Omental fat pad (tissue), 4 donors: ENCODE data around the gene C2orf68. TPM values are rescaled to one million over a fixed set of nuclear protein-coding genes. Genes with fewer than 3 reads are reported as not detected.
"Not testable (repeated sequence)": the region's sequence is repeated elsewhere in the genome, so short reads cannot be mapped to it uniquely, and the experiment has no call there.

Source experiments
- ATAC-seq: fragments of 150-250 bp; one replicate; pipeline ENCODE4 v1.9.1; 2016; ENCODE audit warnings: mild to moderate bottlenecking, moderate library complexity; ENCODE audit not compliant: low FRiP score
- DNase-seq: peaks from one replicate; pipeline ENCODE4 v3.0.0-alpha.2; 2019; ENCODE audit warnings: low spot score
- small RNA-seq: library from RNA; depleted of rRNA; stranded (forward); fragments of <200 nt; gene quantifications from one replicate; pipeline ENCODE3, GENCODE V24; 2016
- total RNA-seq, 4 donors: library from RNA; depleted of rRNA; stranded (reverse); fragments of >200 nt; gene quantifications; one replicate each; pipeline ENCODE4 v1.1.0, GENCODE V29; 2016
- TF ChIP-seq, protein P1 (sequence below), 3 donors: fragments of 450-650 bp; IDR thresholded peaks; one replicate each; pipeline ENCODE4 v1.5.1; 2016 to 2017; ENCODE audit warnings: antibody characterized with exemption in 3 of 3, mild to moderate bottlenecking in 3 of 3, moderate library complexity in 2 of 3

Gene C2orf68
- total RNA-seq, 4 donors from 2014 or later: 7.9 to 19.5 (median 12.8) TPM

DNA sequence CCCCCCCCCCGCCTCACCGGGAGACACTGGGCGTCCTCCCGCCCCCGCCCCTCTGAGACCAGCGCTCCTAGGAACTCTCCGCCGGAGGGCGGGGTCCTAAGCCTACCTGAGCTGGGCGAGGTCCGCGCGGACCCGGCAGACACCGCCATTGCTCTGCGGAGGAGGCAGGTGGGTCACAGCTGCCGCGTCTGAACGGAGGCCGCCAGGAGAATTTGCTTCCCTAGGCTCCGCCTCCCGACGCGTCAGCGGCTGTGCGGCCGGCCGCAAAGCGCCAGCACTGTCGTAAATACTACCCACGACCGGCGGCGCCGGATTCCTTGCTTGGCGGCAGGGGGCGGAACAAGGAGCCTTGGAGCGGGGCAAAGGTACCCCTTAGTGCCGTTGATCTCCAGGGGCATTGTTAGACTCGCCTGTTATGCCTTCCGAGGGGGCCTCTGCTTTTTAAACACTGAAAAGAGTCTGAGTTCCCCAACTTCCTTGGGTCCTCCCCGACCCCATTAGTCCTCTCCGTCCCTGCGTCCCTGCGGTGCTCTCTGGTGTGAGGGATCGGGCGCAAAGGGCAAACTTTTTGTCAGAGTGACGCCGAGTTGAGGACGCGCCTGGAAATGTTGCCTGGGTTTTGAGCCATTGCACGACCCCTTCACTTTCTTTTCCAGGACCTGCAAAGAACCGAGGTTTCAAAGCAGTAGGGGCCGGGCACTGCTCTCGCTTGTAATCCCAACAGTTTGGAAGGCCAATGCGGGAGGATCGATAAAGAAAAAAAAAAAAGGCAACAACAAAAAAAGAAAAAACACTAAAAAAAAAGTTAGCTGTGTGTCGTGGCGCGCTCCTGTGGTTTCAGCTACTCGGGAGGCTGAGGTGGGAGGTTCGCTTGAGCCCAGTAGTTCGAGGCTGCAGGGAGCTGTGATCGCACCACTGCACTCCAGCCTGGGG, 50.3 kb downstream of the C2orf68 start, which contains the start of gene GGCX:
Gene GGCX, minus strand, starts transcription at position 214 of the 933 bp plus-strand sequence. Its CDS starts 65 bp downstream, at position 149.
- DNase-seq (peak; percentile 83), ATAC-seq (peak; percentile 94)
- TF ChIP-seq, protein P1, sequence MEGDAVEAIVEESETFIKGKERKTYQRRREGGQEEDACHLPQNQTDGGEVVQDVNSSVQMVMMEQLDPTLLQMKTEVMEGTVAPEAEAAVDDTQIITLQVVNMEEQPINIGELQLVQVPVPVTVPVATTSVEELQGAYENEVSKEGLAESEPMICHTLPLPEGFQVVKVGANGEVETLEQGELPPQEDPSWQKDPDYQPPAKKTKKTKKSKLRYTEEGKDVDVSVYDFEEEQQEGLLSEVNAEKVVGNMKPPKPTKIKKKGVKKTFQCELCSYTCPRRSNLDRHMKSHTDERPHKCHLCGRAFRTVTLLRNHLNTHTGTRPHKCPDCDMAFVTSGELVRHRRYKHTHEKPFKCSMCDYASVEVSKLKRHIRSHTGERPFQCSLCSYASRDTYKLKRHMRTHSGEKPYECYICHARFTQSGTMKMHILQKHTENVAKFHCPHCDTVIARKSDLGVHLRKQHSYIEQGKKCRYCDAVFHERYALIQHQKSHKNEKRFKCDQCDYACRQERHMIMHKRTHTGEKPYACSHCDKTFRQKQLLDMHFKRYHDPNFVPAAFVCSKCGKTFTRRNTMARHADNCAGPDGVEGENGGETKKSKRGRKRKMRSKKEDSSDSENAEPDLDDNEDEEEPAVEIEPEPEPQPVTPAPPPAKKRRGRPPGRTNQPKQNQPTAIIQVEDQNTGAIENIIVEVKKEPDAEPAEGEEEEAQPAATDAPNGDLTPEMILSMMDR (IDR thresholded peaks at IDR 0.05): no peak

DNA sequence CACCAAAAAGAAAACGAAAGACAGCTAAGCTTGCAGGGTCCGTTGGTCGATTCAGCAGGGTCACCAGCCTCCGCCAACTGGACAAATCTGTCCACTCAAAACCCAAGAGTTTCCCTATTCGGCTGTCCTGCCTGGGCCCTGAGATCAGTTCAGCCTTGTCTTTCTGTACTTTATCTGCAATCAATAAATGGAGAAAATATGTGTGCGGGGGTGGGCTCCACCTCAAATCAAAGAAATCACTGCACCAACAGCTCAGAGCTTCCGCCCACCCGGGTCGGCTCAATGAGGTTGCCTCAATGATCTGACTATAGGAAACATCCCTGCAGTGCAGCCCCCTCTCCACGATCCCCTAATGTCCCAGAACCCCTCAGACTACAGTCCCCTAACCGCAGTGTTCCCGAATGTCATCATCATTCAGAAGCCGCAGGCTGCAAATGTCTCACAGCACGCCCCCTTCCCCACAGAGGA, 51.0 kb downstream of the C2orf68 start:
- TF ChIP-seq, protein P1 (IDR thresholded peaks at IDR 0.05): no peak
- ATAC-seq (peak; percentile 2), DNase-seq (no peak)

DNA sequence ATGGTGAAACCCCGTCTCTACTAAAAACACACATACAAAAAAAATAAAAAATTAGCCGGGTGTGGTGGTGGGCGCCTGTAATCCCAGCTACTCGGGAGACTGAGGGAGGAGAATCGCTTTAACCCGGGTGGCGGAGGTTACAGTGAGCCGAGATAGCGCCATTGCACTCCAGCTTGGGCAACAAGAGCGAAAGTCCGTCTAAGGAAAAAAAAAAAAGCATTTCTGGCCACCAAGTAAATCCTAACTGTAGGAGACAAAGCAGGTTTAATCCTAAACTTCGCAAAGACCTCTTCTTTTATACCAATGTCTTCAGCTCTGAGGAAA, 51.5 kb downstream of the C2orf68 start:
- not testable (repeated sequence) for ATAC-seq, DNase-seq

DNA sequence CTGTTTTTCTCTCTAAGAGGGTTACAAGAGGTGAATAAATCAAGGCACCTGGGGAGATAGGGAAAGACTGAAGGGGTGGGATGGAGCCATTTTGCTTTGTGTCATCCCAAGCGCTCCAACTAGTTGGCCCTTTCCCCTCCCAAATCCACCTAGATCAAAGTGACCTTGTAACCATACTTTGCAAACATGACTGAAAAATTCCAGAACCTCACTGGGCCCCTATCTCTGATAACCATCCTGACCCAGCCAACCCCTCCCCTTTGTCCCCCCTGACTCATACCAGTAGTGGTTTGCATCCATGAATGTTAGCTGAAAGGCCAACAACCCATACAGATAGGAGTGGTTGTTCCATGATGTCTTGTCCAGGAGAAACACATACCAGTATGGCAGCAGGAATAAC, 53.7 kb downstream of the C2orf68 start:
- TF ChIP-seq, protein P1 (IDR thresholded peaks at IDR 0.05): no peak
- DNase-seq (no peak), ATAC-seq (no peak)

DNA sequence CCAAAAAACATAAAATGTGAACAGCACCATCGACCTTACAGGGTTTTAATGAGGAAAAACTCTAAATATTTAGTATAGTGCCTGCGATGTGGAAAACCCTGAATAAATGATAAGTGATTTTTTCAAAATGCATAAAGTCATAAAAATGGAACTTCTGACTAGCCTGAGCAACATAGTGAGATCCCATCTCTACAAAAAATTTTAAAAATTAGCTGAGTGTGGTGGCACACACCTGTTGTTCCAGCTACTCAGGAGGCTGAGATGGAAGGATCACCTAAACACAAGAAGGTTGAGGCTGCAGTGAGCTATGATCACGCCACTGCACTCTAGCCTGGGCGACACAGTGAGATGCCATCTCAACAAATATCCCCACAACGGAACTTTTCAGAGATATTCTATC, 54.7 kb downstream of the C2orf68 start:
- DNase-seq (no peak), ATAC-seq (no peak)
- TF ChIP-seq, protein P1 (IDR thresholded peaks at IDR 0.05): no peak

Small RNA genes lying within 50 kb of the gene (small RNA-seq; reads per million reads assigned to genes)
- gene RN7SL126P: not detected

Other genes starting within 250 kb of the C2orf68 start
- 100 to 1,000 TPM in 2 of 4 donors, 10 to 100 TPM in 2; 32.3 to 190 (median 99.5) TPM for gene CAPG, start 201.7 kb downstream of the C2orf68 start, total RNA-seq
- not detected for gene SH2D6, start 193.4 kb downstream of the C2orf68 start, total RNA-seq
- gene MAT2A, start 72.9 kb downstream of the C2orf68 start, total RNA-seq: 1,000 to 10,000 TPM in 1 of 4 donors, 100 to 1,000 TPM in 3; 223 to 1,046 (median 437) TPM
- 10 to 100 TPM; 24.7 to 44.1 (median 39.8) TPM for gene GGCX, start 50.6 kb downstream of the C2orf68 start, total RNA-seq
- gene VAMP8, start 34.5 kb downstream of the C2orf68 start, total RNA-seq: 10 to 100 TPM; 23.3 to 48.7 (median 46.1) TPM
- gene VAMP5, start 27.6 kb downstream of the C2orf68 start, total RNA-seq: 100 to 1,000 TPM in 1 of 4 donors, 10 to 100 TPM in 3; 51.4 to 116 (median 85.0) TPM
- 100 to 1,000 TPM in 3 of 4 donors, 10 to 100 TPM in 1; 94.7 to 216 (median 144) TPM for gene RNF181, start 16.3 kb downstream of the C2orf68 start, total RNA-seq
- gene TMEM150A, start 9.4 kb downstream of the C2orf68 start, total RNA-seq: 10 to 100 TPM; 20.1 to 38.7 (median 25.5) TPM
- gene USP39, start 4.1 kb upstream of the C2orf68 start, total RNA-seq: 10 to 100 TPM; 40.1 to 61.5 (median 49.0) TPM
- gene SFTPB, start 56.1 kb upstream of the C2orf68 start, total RNA-seq: under 1 TPM in 1 of 4 donors, not detected in 3; 0.25 TPM
- gene GNLY, start 82.3 kb upstream of the C2orf68 start, total RNA-seq: 1 to 10 TPM; 1.0 to 5.5 (median 4.3) TPM
- 100 to 1,000 TPM in 1 of 4 donors, 10 to 100 TPM in 3; 17.1 to 210 (median 45.9) TPM for gene ATOH8, start 141.9 kb upstream of the C2orf68 start, total RNA-seq